A172 (cell line): ENCODE data around the gene TMPRSS11F. TPM values are rescaled to one million over a fixed set of nuclear protein-coding genes. Genes with fewer than 3 reads are reported as not detected.

ENCODE experiments used
- DNase-seq: peaks from one replicate; pipeline ENCODE4 v3.0.0-alpha.2; 2015; ENCODE audit warnings: low spot score
- total RNA-seq: library from RNA; depleted of rRNA; stranded (reverse); fragments of >200 nt; shearing (Covaris generic); gene quantifications from 2 replicates; pipeline ENCODE4 v1.2.3, GENCODE V29; 2014; rRNA removed

TMPRSS11F gene
- total RNA-seq, 1 experiment from 2014 or later, result not detected

DNA sequence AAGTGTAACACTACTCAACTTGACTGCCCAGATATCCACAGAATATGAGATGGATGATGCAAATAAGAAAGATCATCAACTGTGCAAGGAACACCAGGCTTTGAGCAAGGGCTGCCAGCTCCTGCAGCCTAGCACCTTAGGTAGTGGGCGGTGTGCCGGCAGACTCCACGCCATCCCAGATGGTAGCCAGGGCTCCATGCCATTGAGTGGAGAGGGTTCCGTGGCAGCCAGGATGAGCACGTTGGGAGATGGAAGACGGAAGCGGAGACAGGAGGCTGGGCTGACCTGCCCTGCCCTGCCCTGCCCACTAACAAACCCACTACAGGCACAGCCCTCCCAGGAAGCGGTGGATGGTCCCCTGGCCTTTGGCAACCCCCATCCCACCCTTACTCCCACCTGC lies 51.9 kb downstream of the TMPRSS11F start:
- no peak for DNase-seq

- DNase-seq, result no peak
These were observed 52.4 kb downstream of the TMPRSS11F start for GRCh38 chr4:68077301-68077700.

- no peak for DNase-seq
These were observed 53.5 kb downstream of the TMPRSS11F start for GRCh38 chr4:68076194-68076593.

GRCh38 chr4:68074397-68074796 lies 55.3 kb downstream of the TMPRSS11F start:
- DNase-seq, result no peak

DNA sequence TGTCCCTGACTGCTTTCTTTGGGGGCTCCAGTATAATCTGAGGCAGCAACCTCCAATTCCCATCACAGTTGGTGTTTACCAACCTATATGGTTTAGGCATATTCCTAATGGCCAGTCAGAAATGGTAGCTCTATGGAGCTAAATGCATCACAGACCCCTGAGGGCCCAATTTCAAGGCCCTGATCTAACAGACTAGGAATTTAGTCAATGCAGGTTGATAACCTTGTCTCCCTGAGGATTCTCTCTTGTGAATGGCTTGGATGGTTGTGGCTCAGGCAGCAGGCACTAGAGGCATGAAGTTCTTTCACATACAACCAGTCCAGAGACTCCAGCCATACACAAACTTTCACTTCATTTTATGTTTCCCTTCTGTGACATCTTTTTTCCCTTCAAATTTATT lies 59.4 kb downstream of the TMPRSS11F start:
- DNase-seq, result no peak

GRCh38 chr4:68062501-68062900 lies 67.2 kb downstream of the TMPRSS11F start:
- DNase-seq, result no peak

DNA sequence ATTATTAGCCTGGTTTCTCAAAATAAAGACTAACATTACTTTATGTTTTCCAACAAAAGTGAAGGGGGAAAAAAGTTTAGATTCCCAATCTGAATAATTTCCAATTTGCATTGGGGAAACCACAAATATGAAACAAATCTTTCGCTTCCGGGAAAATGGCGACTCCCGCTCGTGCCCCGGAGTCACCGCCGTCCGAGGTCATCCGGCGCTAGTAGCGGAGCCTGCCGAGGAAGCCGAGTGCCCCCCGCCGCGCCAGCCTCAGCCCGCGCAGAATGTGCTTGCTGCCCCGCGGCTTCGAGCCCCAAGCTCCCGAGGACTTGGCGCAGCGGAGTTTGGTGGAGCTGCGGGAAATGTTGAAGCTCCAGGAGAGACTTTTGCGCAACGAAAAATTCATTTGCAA lies 91.4 kb downstream of the TMPRSS11F start:
- DNase-seq, result no peak

- DNase-seq, result peak; percentile 35
These were observed 108.5 kb downstream of the TMPRSS11F start for GRCh38 chr4:68021185-68021584.

GRCh38 chr4:68011684-68012083 lies 118.0 kb downstream of the TMPRSS11F start:
- DNase-seq, result no peak

Other genes with a start within 250 kb of the TMPRSS11F start
- gene TMPRSS11D, start 245.9 kb downstream of the TMPRSS11F start, total RNA-seq, result not detected in 2 replicates
- not detected in 2 replicates for gene TMPRSS11A, start 166.4 kb downstream of the TMPRSS11F start, total RNA-seq
- not detected in 2 replicates for gene TMPRSS11B, start 115.8 kb upstream of the TMPRSS11F start, total RNA-seq
- 41.2 and 70.9 TPM in 2 replicates for gene YTHDC1, start 220.2 kb upstream of the TMPRSS11F start, total RNA-seq